HEK293T (cell line): Measurements from ENCODE around the gene TJAP1.

Experiments
- ELF4 ChIP-seq: fragments of 450-650 bp; IDR thresholded peaks from 2 replicates; pipeline ENCODE4 v1.6.1; 2017; ENCODE audit warnings: antibody characterized with exemption
- FOXA1 ChIP-seq: fragments of 450-650 bp; IDR thresholded peaks from 2 replicates; pipeline ENCODE4 v1.6.1; 2016; ENCODE audit warnings: mild to moderate bottlenecking
- FOXM1 ChIP-seq: fragments of 450-650 bp; IDR thresholded peaks from 2 replicates; pipeline ENCODE4 v1.6.1; 2017; ENCODE audit warnings: mild to moderate bottlenecking, borderline replicate concordance
- ZNF384 ChIP-seq: fragments of 450-650 bp; IDR thresholded peaks from 2 replicates; pipeline ENCODE4 v1.6.1; 2016

DNA sequence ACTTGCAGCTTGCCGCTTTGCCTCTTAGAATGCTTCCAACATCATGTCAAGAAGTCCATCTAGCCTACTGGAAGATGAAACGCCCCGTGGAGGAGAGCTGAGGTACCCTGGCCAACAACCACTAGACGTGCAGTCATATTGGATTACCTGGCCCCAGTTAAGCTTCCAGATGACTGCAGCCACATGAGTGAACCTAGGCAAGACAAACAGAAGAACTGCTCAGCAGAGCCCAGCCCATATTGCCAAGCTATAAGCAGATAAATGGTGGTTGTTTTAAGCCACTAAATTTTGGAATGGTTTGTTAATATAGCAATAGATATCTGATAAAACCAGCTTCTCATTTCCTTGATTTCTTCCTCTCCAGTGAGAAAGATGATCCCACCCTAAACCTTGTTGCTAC, 17.3 kb upstream of the TJAP1 start:
- TF ChIP-seq ELF4: no peak
- TF ChIP-seq FOXM1: no peak
- TF ChIP-seq ZNF384: no peak
- no peak for TF ChIP-seq FOXA1
